A549 (cell line): Measurements from ENCODE around the gene MALRD1. TPM values are rescaled to one million over a fixed set of nuclear protein-coding genes. Genes with fewer than 3 reads are reported as not detected.

Source experiments
- ATAC-seq, 2 experiments: fragments of 200-7000 bp in 1 of 2; fragments of >200 bp in 1 of 2; cut with Nextera tagmentation in 1 of 2; cut with Tn5 transposase in 1 of 2; 3 replicates each; pipeline versions ENCODE4 v1.8.0 to v1.9.1; 2018 to 2020; ENCODE audit warnings: mild to moderate bottlenecking in 1 of 2, moderate library complexity in 1 of 2
- CTCF ChIA-PET: fragments of 300-600 bp; sonication (Branson Sonifier 250); formaldehyde crosslinking; extraction: SDS; loops from one replicate; lab custom pipeline; 2021; ENCODE audit warnings: antibody characterized with exemption, inconsistent platforms; lab: Yijun Ruan, JAX
- POLR2A ChIA-PET: fragments of 350-600 bp; formaldehyde crosslinking; extraction: SDS; loops from one replicate; lab custom pipeline; 2021; ENCODE audit warnings: antibody characterized with exemption, inconsistent platforms; lab: Yijun Ruan, JAX
- DNase-seq, 2 experiments: peaks; one replicate each; pipeline versions ENCODE4 v3.0.0 to v3.0.0-alpha.2; 2011 to 2016; ENCODE audit warnings: low read depth in 1 of 2, low spot score in 1 of 2
- FAIRE-seq: peaks from 2 replicates; lab custom pipeline; 2011; peaks lifted over from hg19 to GRCh38; lab: Jason Lieb, UNC
- H3K27ac ChIP-seq, 2 experiments: fragments of >200 bp; sonication (Bioruptor Twin); formaldehyde crosslinking; 3 replicates each; pipeline ENCODE4 v1.5.1; 2016 to 2017
- H3K4me1 ChIP-seq: fragments of >200 bp; sonication (Bioruptor Twin); formaldehyde crosslinking; 3 replicates; pipeline ENCODE4 v1.6.1; 2016
- H3K4me2 ChIP-seq: fragments of >200 bp; sonication (Bioruptor Twin); formaldehyde crosslinking; 3 replicates; pipeline ENCODE4 v1.6.1; 2016
- H3K4me3 ChIP-seq: fragments of >200 bp; sonication (Bioruptor Twin); formaldehyde crosslinking; 3 replicates; pipeline ENCODE4 v1.5.1; 2016
- H3K9me3 ChIP-seq: fragments of >200 bp; sonication (Bioruptor Twin); formaldehyde crosslinking; 3 replicates; pipeline ENCODE4 v1.6.1; 2016
- CBX2 ChIP-seq: fragments of 200-600 bp; sonication (generic); IDR thresholded peaks from 2 replicates; pipeline ENCODE4 v1.6.1; 2016; ENCODE audit warnings: low read depth, mild to moderate bottlenecking, borderline replicate concordance
- CBX8 ChIP-seq: fragments of 200-600 bp; sonication (generic); IDR thresholded peaks from 2 replicates; pipeline ENCODE4 v1.6.1; 2016
- CHD2 ChIP-seq: fragments of 150-350 bp; IDR thresholded peaks from 2 replicates; pipeline ENCODE4 v1.6.1; 2014; ENCODE audit warnings: low read length; ENCODE audit not compliant: partially characterized antibody
- CHD4 ChIP-seq: fragments of 200-600 bp; sonication (generic); IDR thresholded peaks from 2 replicates; pipeline ENCODE4 v1.6.1; 2016; ENCODE audit warnings: antibody characterized with exemption, mild to moderate bottlenecking, borderline replicate concordance
- EHF ChIP-seq: fragments of 250-450 bp; sonication (Bioruptor Pico); IDR thresholded peaks from 2 replicates; pipeline ENCODE4 v1.5.0; 2020; ENCODE audit warnings: mild to moderate bottlenecking
- EHMT2 ChIP-seq: fragments of 200-600 bp; sonication (generic); IDR thresholded peaks from 2 replicates; pipeline ENCODE4 v1.6.1; 2016; ENCODE audit warnings: antibody characterized with exemption, low read depth, mild to moderate bottlenecking, moderate library complexity
- EP300 ChIP-seq, 2 experiments: fragments of >200 bp; sonication (Bioruptor Twin); formaldehyde crosslinking; IDR thresholded peaks; 2 replicates in 1 of 2; 3 replicates in 1 of 2; pipeline ENCODE4 v1.6.1; 2016 to 2017
- FOSL2 ChIP-seq, 2 experiments: fragments of 450-650 bp in 1 of 2; fragments of >200 bp in 1 of 2; sonication (Bioruptor Twin) in 1 of 2; formaldehyde crosslinking; IDR thresholded peaks; 2 replicates each; pipeline versions ENCODE4 v1.5.0 to v1.6.1; 2016 to 2020; ENCODE audit warnings: mild to moderate bottlenecking in 1 of 2, moderate library complexity in 1 of 2
- GATA3 ChIP-seq: IDR thresholded peaks from 2 replicates; pipeline ENCODE4 v1.6.1; 2012; ENCODE audit warnings: borderline replicate concordance
- HDAC2 ChIP-seq: fragments of 200-600 bp; sonication (generic); IDR thresholded peaks from 2 replicates; pipeline ENCODE4 v1.6.1; 2016
- JUN ChIP-seq, 2 experiments: fragments of >200 bp; sonication (Bioruptor Twin); formaldehyde crosslinking; IDR thresholded peaks; 2 replicates in 1 of 2; 3 replicates in 1 of 2; pipeline ENCODE4 v1.6.1; 2016 to 2017
- JUNB ChIP-seq: fragments of >200 bp; sonication (Bioruptor Twin); formaldehyde crosslinking; IDR thresholded peaks from 2 replicates; pipeline ENCODE4 v1.6.1; 2016
- MAZ ChIP-seq: fragments of 150-350 bp; IDR thresholded peaks from 2 replicates; pipeline ENCODE4 v1.6.1; 2014; ENCODE audit warnings: antibody characterized with exemption, low read depth, low read length, borderline replicate concordance
- NPAS2 ChIP-seq: fragments of 250-450 bp; sonication (Bioruptor Pico); IDR thresholded peaks from 2 replicates; pipeline ENCODE4 v1.8.0; 2022; ENCODE audit warnings: mild to moderate bottlenecking, moderate library complexity, borderline replicate concordance
- PHF8 ChIP-seq: fragments of 200-600 bp; sonication (generic); IDR thresholded peaks from 2 replicates; pipeline ENCODE4 v1.6.1; 2016; ENCODE audit warnings: low read depth, mild to moderate bottlenecking, antibody characterized with exemption, moderate library complexity, borderline replicate concordance
- POLR2A ChIP-seq: IDR thresholded peaks from 2 replicates; pipeline ENCODE4 v1.6.1; 2012; ENCODE audit warnings: mild to moderate bottlenecking, low read length
- RAD21 ChIP-seq, 2 experiments: fragments of >200 bp in 1 of 2; sonication (Bioruptor Twin) in 1 of 2; formaldehyde crosslinking in 1 of 2; IDR thresholded peaks in 1 of 2; conservative IDR thresholded peaks in 1 of 2; 2 replicates in 1 of 2; 3 replicates in 1 of 2; pipeline ENCODE4 v1.6.1; 2012 to 2018; ENCODE audit warnings: inconsistent platforms in 1 of 2
- RFX5 ChIP-seq: fragments of 450-650 bp; IDR thresholded peaks from 2 replicates; pipeline ENCODE4 v1.7.1; 2014; ENCODE audit warnings: antibody characterized with exemption, mild to moderate bottlenecking, moderate library complexity
- RNF2 ChIP-seq: fragments of 200-600 bp; sonication (generic); IDR thresholded peaks from 2 replicates; pipeline ENCODE4 v1.6.1; 2016; ENCODE audit warnings: low read depth, mild to moderate bottlenecking, antibody characterized with exemption, moderate library complexity, borderline replicate concordance
- SREBF2 ChIP-seq: fragments of 450-650 bp; IDR thresholded peaks from 2 replicates; pipeline ENCODE4 v1.6.1; 2014; ENCODE audit warnings: mild to moderate bottlenecking, moderate library complexity
- USF2 ChIP-seq: fragments of 450-650 bp; IDR thresholded peaks from 2 replicates; pipeline ENCODE4 v1.6.1; 2014; ENCODE audit warnings: antibody characterized with exemption
- WGBS: methylation state at CpG from one replicate; pipeline ENCODE4 v1.1.6; 2017; ENCODE audit errors: missing lambda C conversion rate; 5-methylcytosine and 5-hydroxymethylcytosine counted together
- polyA plus RNA-seq, 4 experiments: library from polyadenylated mRNA; depleted of rRNA in 3 of 4; stranded (reverse); fragments of >200 nt; fragmentation: RNase III in 1 of 4; extraction: RNeasy Plus Mini Kit Qiagen cat#74134 plus additional on column Dnase treatment in 1 of 4; gene quantifications; 2 replicates in 3 of 4; 3 replicates in 1 of 4; pipeline ENCODE4 v1.2.3, GENCODE V29; 2011 to 2017
- TF ChIP-seq, protein P1 (sequence below): fragments of 150-350 bp; IDR thresholded peaks from 2 replicates; pipeline ENCODE4 v1.6.1; 2014; ENCODE audit warnings: low read depth, mild to moderate bottlenecking, low read length
- TF ChIP-seq, protein P2 (sequence below): fragments of 250-450 bp; sonication (Bioruptor Pico); IDR thresholded peaks from 2 replicates; pipeline ENCODE4 v1.5.0; 2020; ENCODE audit warnings: low read depth, mild to moderate bottlenecking, moderate library complexity
- TF ChIP-seq, protein P3 (sequence below): fragments of >200 bp; sonication (Bioruptor Twin); formaldehyde crosslinking; IDR thresholded peaks from 2 replicates; pipeline ENCODE4 v1.6.1; 2016
- TF ChIP-seq, protein P4 (sequence below): fragments of 250-450 bp; sonication (Bioruptor Pico); IDR thresholded peaks from 2 replicates; pipeline ENCODE4 v1.5.0; 2021; ENCODE audit warnings: mild to moderate bottlenecking, moderate library complexity, borderline replicate concordance

Gene MALRD1
- polyA plus RNA-seq, 2 of the 4 experiments (the other 2 are of a cell fraction): not detected

GRCh38 chr10:19705250-19705649 is 656.6 kb downstream of the MALRD1 start:
- 26% methylated on average over 6 of the region's 6 CpGs for WGBS
- H3K27ac ChIP-seq: no peak overlapping the region
- ATAC-seq (no peak), DNase-seq (no peak), FAIRE-seq (no peak)
- no peak overlapping the region for H3K4me2 ChIP-seq
- H3K4me3 ChIP-seq: no peak overlapping the region
- H3K4me1 ChIP-seq: no peaks in the 10 kb centered on the region
- POLR2A ChIA-PET: no interaction called here
- TF ChIP-seq SREBF2 (no peak), USF2 (no peak), FOSL2 (IDR thresholded peaks at IDR 0.05) (no peak), FOSL2 (CRISPR knock-in tag; IDR thresholded peaks at IDR 0.05) (no peak), EP300 (IDR thresholded peaks at IDR 0.05) (no peak), EHF (CRISPR knock-in tag) (no peak), NPAS2 (CRISPR knock-in tag) (no peak), MAZ (no peak), POLR2A (no peak), CBX8 (no peak), EHMT2 (no peak), CBX2 (no peak)
- TF ChIP-seq, protein P1, sequence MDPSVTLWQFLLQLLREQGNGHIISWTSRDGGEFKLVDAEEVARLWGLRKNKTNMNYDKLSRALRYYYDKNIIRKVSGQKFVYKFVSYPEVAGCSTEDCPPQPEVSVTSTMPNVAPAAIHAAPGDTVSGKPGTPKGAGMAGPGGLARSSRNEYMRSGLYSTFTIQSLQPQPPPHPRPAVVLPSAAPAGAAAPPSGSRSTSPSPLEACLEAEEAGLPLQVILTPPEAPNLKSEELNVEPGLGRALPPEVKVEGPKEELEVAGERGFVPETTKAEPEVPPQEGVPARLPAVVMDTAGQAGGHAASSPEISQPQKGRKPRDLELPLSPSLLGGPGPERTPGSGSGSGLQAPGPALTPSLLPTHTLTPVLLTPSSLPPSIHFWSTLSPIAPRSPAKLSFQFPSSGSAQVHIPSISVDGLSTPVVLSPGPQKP: no peak
- TF ChIP-seq, protein P2, sequence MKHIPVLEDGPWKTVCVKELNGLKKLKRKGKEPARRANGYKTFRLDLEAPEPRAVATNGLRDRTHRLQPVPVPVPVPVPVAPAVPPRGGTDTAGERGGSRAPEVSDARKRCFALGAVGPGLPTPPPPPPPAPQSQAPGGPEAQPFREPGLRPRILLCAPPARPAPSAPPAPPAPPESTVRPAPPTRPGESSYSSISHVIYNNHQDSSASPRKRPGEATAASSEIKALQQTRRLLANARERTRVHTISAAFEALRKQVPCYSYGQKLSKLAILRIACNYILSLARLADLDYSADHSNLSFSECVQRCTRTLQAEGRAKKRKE (CRISPR knock-in tag): no peak
- TF ChIP-seq, protein P3, sequence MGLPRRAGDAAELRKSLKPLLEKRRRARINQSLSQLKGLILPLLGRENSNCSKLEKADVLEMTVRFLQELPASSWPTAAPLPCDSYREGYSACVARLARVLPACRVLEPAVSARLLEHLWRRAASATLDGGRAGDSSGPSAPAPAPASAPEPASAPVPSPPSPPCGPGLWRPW: no peak
- TF ChIP-seq, protein P4, sequence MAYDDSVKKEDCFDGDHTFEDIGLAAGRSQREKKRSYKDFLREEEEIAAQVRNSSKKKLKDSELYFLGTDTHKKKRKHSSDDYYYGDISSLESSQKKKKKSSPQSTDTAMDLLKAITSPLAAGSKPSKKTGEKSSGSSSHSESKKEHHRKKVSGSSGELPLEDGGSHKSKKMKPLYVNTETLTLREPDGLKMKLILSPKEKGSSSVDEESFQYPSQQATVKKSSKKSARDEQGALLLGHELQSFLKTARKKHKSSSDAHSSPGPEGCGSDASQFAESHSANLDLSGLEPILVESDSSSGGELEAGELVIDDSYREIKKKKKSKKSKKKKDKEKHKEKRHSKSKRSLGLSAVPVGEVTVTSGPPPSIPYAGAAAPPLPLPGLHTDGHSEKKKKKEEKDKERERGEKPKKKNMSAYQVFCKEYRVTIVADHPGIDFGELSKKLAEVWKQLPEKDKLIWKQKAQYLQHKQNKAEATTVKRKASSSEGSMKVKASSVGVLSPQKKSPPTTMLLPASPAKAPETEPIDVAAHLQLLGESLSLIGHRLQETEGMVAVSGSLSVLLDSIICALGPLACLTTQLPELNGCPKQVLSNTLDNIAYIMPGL: no peak
- peaks cover 3% of the 10 kb centered on the region; the same call in 1 of the 3 replicates for H3K9me3 ChIP-seq
- CTCF ChIA-PET: no interaction called here

DNA sequence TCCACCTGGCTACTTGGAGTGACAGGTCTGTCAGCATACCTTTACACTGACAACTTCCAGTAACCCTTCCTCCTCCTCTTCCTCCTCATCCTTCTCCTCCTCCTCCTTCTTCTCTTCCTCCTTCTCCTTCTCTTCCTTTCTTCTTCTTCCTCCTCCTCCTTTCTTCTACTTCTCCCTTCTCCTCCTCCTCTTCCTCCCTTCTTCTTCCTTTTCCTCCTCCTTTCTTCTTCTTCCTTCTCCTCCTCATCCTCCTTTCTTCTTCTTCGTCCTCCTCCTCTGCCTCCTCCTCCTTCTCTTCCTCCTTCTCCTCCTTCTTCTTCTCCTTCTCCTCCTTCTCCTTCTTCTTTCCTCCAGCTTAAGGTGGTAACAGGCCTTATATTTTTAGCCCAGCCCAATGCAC is 658.3 kb downstream of the MALRD1 start:
- Histone ChIP-seq H3K4me3 (no peak overlapping the region), H3K9me3 (peaks cover 3% of the 10 kb centered on the region; the same call in 1 of the 3 replicates), H3K4me2 (no peak overlapping the region), H3K27ac (no peak overlapping the region), H3K4me1 (no peaks in the 10 kb centered on the region)
- TF ChIP-seq CHD4 (no peak), HDAC2 (no peak), RAD21 (conservative IDR thresholded peaks at IDR 0.05 in 1 of 2, IDR thresholded peaks at IDR 0.05 in 1 of 2) (no peak), CHD2 (no peak), RFX5 (no peak), PHF8 (no peak), EHF (CRISPR knock-in tag) (no peak), POLR2A (no peak), JUNB (no peak), GATA3 (no peak), JUN (IDR thresholded peaks at IDR 0.05) (no peak), RNF2 (no peak)
- TF ChIP-seq, protein P4: no peak
- 33% methylated on average over 1 of the region's 1 CpG for WGBS
- no peak for DNase-seq
- no peak for ATAC-seq
- FAIRE-seq: no peak
- POLR2A ChIA-PET: no interaction called here
- CTCF ChIA-PET: no interaction called here
